H1 (cell line): ENCODE measurements around the gene CTNNA3. TPM values are rescaled to one million over a fixed set of nuclear protein-coding genes. Genes with fewer than 3 reads are reported as not detected.

Experiments used
- CTCF ChIA-PET: fragments of 300-600 bp; sonication (Branson Sonifier 250); formaldehyde crosslinking; loops from one replicate; lab custom pipeline; 2021; ENCODE audit not compliant: partially characterized antibody; lab: Charles Lee
- POLR2A ChIA-PET: fragments of 300-600 bp; sonication (Branson Sonifier 250); formaldehyde crosslinking; loops from one replicate; lab custom pipeline; 2021; ENCODE audit warnings: inconsistent platforms; ENCODE audit not compliant: partially characterized antibody; lab: Charles Lee
- DNase-seq, 2 experiments: peaks; one replicate each; pipeline versions ENCODE4 v3.0.0 to v3.0.0-alpha.2; 2010 to 2022; ENCODE audit warnings: low spot score in 2 of 2, low read depth in 1 of 2, mixed read lengths in 1 of 2
- FAIRE-seq: peaks from 2 replicates; lab custom pipeline; 2011; peaks lifted over from hg19 to GRCh38; lab: Jason Lieb, UNC
- H2AFZ ChIP-seq: 2 replicates; pipeline ENCODE4 v1.8.1; 2012; ENCODE audit warnings: low read length, inconsistent platforms
- H2AK5ac ChIP-seq: 2 replicates; pipeline ENCODE4 v1.6.1; 2013; ENCODE audit warnings: low read depth, low read length
- H2BK120ac ChIP-seq: replicated peaks from 2 replicates; pipeline ENCODE3; 2013; ENCODE audit warnings: low read depth, low read length, inconsistent platforms
- H2BK12ac ChIP-seq: 2 replicates; pipeline ENCODE4 v1.6.1; 2013; ENCODE audit warnings: low read depth, low read length
- H2BK15ac ChIP-seq: 2 replicates; pipeline ENCODE4 v1.6.1; 2013; ENCODE audit warnings: low read length
- H2BK20ac ChIP-seq: 2 replicates; pipeline ENCODE4 v1.6.1; 2013; ENCODE audit warnings: low read length
- H2BK5ac ChIP-seq: 2 replicates; pipeline ENCODE4 v1.6.1; 2013; ENCODE audit warnings: low read depth, low read length
- H3K14ac ChIP-seq: 2 replicates; pipeline ENCODE4 v1.6.1; 2013; ENCODE audit warnings: inconsistent platforms; ENCODE audit not compliant: insufficient read length
- H3K18ac ChIP-seq: 2 replicates; pipeline ENCODE4 v1.6.1; 2013; ENCODE audit warnings: low read length; ENCODE audit errors: extremely low read depth
- H3K23ac ChIP-seq: 2 replicates; pipeline ENCODE4 v1.6.1; 2013; ENCODE audit warnings: inconsistent platforms; ENCODE audit not compliant: insufficient read length
- H3K23me2 ChIP-seq: 2 replicates; pipeline ENCODE4 v1.6.1; 2013; ENCODE audit warnings: low read depth, low read length
- H3K27ac ChIP-seq: 2 replicates; pipeline ENCODE4 v1.6.1; 2011; ENCODE audit warnings: low read depth, low read length, inconsistent platforms
- H3K27me3 ChIP-seq, 4 experiments: replicated peaks in 1 of 4; 1 replicate in 1 of 4; 2 replicates in 3 of 4; pipeline versions ENCODE4 v1.6.1 to v1.8.1; 2011 to 2013; ENCODE audit warnings: low read length in 3 of 4, mild to moderate bottlenecking in 3 of 4, inconsistent platforms in 2 of 4, mixed read lengths in 2 of 4, moderate library complexity in 1 of 4; ENCODE audit not compliant: control insufficient read depth in 3 of 4, insufficient read depth in 3 of 4; ENCODE audit errors: extremely low read depth in 1 of 4
- H3K36me3 ChIP-seq, 4 experiments: 2 replicates each; pipeline versions ENCODE4 v1.6.1 to v1.8.1; 2011 to 2013; ENCODE audit warnings: mild to moderate bottlenecking in 4 of 4, low read length in 3 of 4, moderate library complexity in 2 of 4, control low read depth in 1 of 4, inconsistent platforms in 1 of 4; ENCODE audit not compliant: insufficient read depth in 4 of 4, control insufficient read depth in 2 of 4
- H3K4ac ChIP-seq: replicated peaks from 2 replicates; pipeline ENCODE3; 2013; ENCODE audit warnings: low read length, low read depth, mixed read lengths, inconsistent platforms; ENCODE audit not compliant: insufficient read length
- H3K4me1 ChIP-seq, 4 experiments: replicated peaks in 1 of 4; 1 replicate in 1 of 4; 2 replicates in 3 of 4; pipeline versions ENCODE4 v1.6.1 to v1.8.1; 2011 to 2013; ENCODE audit warnings: low read length in 3 of 4, inconsistent platforms in 2 of 4, mixed read lengths in 1 of 4; ENCODE audit not compliant: insufficient read depth in 4 of 4, control insufficient read depth in 3 of 4
- H3K4me2 ChIP-seq, 2 experiments: 2 replicates each; pipeline versions ENCODE4 v1.6.1 to v1.8.1; 2011 to 2013; ENCODE audit warnings: low read depth in 2 of 2, low read length in 2 of 2, control low read depth in 1 of 2, inconsistent platforms in 1 of 2, mild to moderate bottlenecking in 1 of 2; ENCODE audit not compliant: insufficient read depth in 1 of 2
- H3K4me3 ChIP-seq, 4 experiments: fragments of 200-600, 300-600 bp in 1 of 4; sonication (generic), shearing (Covaris generic), sonication (Bioruptor Twin) in 1 of 4; 2 replicates each; pipeline versions ENCODE4 v1.5.1 to v1.8.1; 2011 to 2016; ENCODE audit warnings: low read length in 4 of 4, low read depth in 3 of 4, control low read depth in 2 of 4, inconsistent platforms in 2 of 4, mild to moderate bottlenecking in 2 of 4, mixed read lengths in 1 of 4, moderate library complexity in 1 of 4; ENCODE audit not compliant: insufficient read depth in 2 of 4; ENCODE audit errors: extremely low read depth in 1 of 4
- H3K56ac ChIP-seq: replicated peaks from 2 replicates; pipeline ENCODE3; 2013; ENCODE audit warnings: low read depth, mild to moderate bottlenecking, mixed read lengths, low read length, inconsistent platforms; ENCODE audit not compliant: insufficient read length
- H3K79me1 ChIP-seq: 2 replicates; pipeline ENCODE4 v1.6.1; 2013; ENCODE audit warnings: low read depth, low read length, control low read depth
- H3K79me2 ChIP-seq, 2 experiments: 2 replicates each; pipeline versions ENCODE4 v1.6.1 to v1.8.1; 2012 to 2013; ENCODE audit warnings: low read length in 2 of 2, mild to moderate bottlenecking in 2 of 2, inconsistent platforms in 1 of 2; ENCODE audit not compliant: insufficient read depth in 2 of 2, control insufficient read depth in 1 of 2
- H3K9ac ChIP-seq, 4 experiments: replicated peaks in 1 of 4; 1 replicate in 1 of 4; 2 replicates in 3 of 4; pipeline versions ENCODE4 v1.6.1 to v1.8.1; 2011 to 2013; ENCODE audit warnings: low read depth in 3 of 4, low read length in 3 of 4, control low read depth in 2 of 4, mild to moderate bottlenecking in 2 of 4, moderate library complexity in 2 of 4, inconsistent platforms in 1 of 4; ENCODE audit errors: extremely low read depth in 1 of 4
- H3K9me3 ChIP-seq, 2 experiments: 2 replicates each; pipeline versions ENCODE4 v1.6.1 to v1.8.1; 2012 to 2013; ENCODE audit warnings: mild to moderate bottlenecking in 2 of 2, moderate library complexity in 2 of 2, control low read depth in 1 of 2, inconsistent platforms in 1 of 2, low read depth in 1 of 2, low read length in 1 of 2, mixed read lengths in 1 of 2; ENCODE audit not compliant: insufficient read depth in 2 of 2
- H4K20me1 ChIP-seq, 2 experiments: replicated peaks in 1 of 2; 2 replicates each; pipeline versions ENCODE3 to v1.8.1; 2011 to 2013; ENCODE audit warnings: inconsistent platforms in 2 of 2, low read length in 2 of 2, mild to moderate bottlenecking in 1 of 2; ENCODE audit not compliant: insufficient read depth in 2 of 2, control insufficient read depth in 1 of 2
- H4K5ac ChIP-seq: 2 replicates; pipeline ENCODE4 v1.6.1; 2013; ENCODE audit warnings: low read length, low read depth, mixed read lengths, inconsistent platforms; ENCODE audit not compliant: insufficient read length
- H4K8ac ChIP-seq: 2 replicates; pipeline ENCODE4 v1.8.0; 2013; ENCODE audit warnings: mild to moderate bottlenecking, moderate library complexity, low read length, inconsistent platforms; ENCODE audit not compliant: insufficient read depth; ENCODE audit errors: extremely low read depth
- H4K91ac ChIP-seq: replicated peaks from 2 replicates; pipeline ENCODE3; 2013; ENCODE audit warnings: low read length, mixed read lengths, inconsistent platforms; ENCODE audit not compliant: insufficient read length
- BRCA1 ChIP-seq: IDR thresholded peaks from 2 replicates; pipeline ENCODE4 v1.6.1; 2012; ENCODE audit warnings: low read depth, low read length, improper control_type of control experiment
- SIRT6 ChIP-seq: IDR thresholded peaks from one replicate; pipeline ENCODE4 v1.7.1; 2012; ENCODE audit warnings: low read length, inconsistent platforms
- TEAD4 ChIP-seq: IDR thresholded peaks from 2 replicates; pipeline ENCODE4 v1.6.1; 2012; ENCODE audit warnings: low read depth, low read length, inconsistent platforms, mixed read lengths
- WGBS, 2 experiments: shearing (Covaris generic) in 1 of 2; methylation state at CpG; one replicate each; pipeline versions ENCODE4 v1.1.6 to v1.1.7; 2013 to 2015; ENCODE audit warnings: low lambda C conversion rate in 2 of 2, mixed read lengths in 2 of 2, inconsistent platforms in 1 of 2, low coverage in 1 of 2, missing lambda C conversion rate in 1 of 2; ENCODE audit not compliant: insufficient replicate concordance in 2 of 2, insufficient coverage in 1 of 2, insufficient read length in 1 of 2; ENCODE audit errors: extremely low coverage in 1 of 2, missing lambda C conversion rate in 1 of 2; 5-methylcytosine and 5-hydroxymethylcytosine counted together
- polyA plus RNA-seq, 7 experiments: library from polyadenylated mRNA; depleted of rRNA in 3 of 7; stranded (reverse) in 5 of 7; unstranded in 2 of 7; fragments of >200 nt in 5 of 7; fragments of 200-250 nt in 2 of 7; gene quantifications; 1 replicate in 5 of 7; 2 replicates in 1 of 7; 4 replicates in 1 of 7; pipeline versions ENCODE4 v1.2.1 to v1.2.3, GENCODE V29; 2011 to 2013; ENCODE audit warnings: missing spikeins in 2 of 7, mixed read lengths in 2 of 7
- total RNA-seq: library from RNA; stranded (reverse); fragmentation: NEBNext Ultra II Directional; extraction: Animal tissue kit (Norgen Biotek cat#: 25700); gene quantifications from 2 replicates; pipeline ENCODE4 v1.2.1, GENCODE V29; 2021

The CTNNA3 gene
- total and polyA plus RNA-seq, 2 of the 8 experiments (the other 6 are each of a cell fraction or from before 2014, with no cell fraction given): 1.3 to 1.5 TPM

- DNase-seq: no peak
- POLR2A ChIA-PET: no interaction called here
- Histone ChIP-seq H4K5ac (no peak overlapping the region), H3K4me3 (no peak overlapping the region), H3K56ac (no peak overlapping the region), H2BK120ac (no peak overlapping the region), H3K79me1 (no peaks in the 10 kb centered on the region), H3K27me3 (no peaks in the 10 kb centered on the region), H3K36me3 (no peaks in the 10 kb centered on the region), H2AFZ (no peak overlapping the region), H2BK15ac (no peak overlapping the region), H4K91ac (no peak overlapping the region), H3K4me1 (peaks cover 0 to 7% (median 0%) of the 10 kb centered on the region in 4 experiments; a peak in 2 of 7 replicates), H3K18ac (no peak overlapping the region), H4K8ac (no peak overlapping the region), H2BK5ac (no peak overlapping the region), H3K9ac (no peak overlapping the region), H3K14ac (no peak overlapping the region), H2BK20ac (no peak overlapping the region), H2BK12ac (no peak overlapping the region), H3K27ac (no peak overlapping the region), H3K9me3 (no peaks in the 10 kb centered on the region), H3K23me2 (no peaks in the 10 kb centered on the region), H2AK5ac (no peak overlapping the region), H4K20me1 (no peaks in the 10 kb centered on the region), H3K79me2 (no peaks in the 10 kb centered on the region), H3K23ac (no peak overlapping the region), H3K4ac (no peak overlapping the region), H3K4me2 (no peak overlapping the region)
- FAIRE-seq: no peak
- CTCF ChIA-PET: interaction anchor here (0.6 to 1.0 kb wide), 3 partner anchors 18 to 44 kb away, joined by 3 to 5 read pairs (median 4); no protein-coding TSS in a partner anchor
- 96% methylated on average over 2 of the region's 2 CpGs; no CpG with 5 or more reads in 1 of the 2 experiments for WGBS, 2 experiments
- no peak for TF ChIP-seq TEAD4
- TF ChIP-seq BRCA1: no peak
- no peak for TF ChIP-seq SIRT6
Measured at GRCh38 chr10:66836771-66837170, 859.2 kb downstream of the CTNNA3 start.
